ENCODE data around the gene SLC9A3.

Gene SLC9A3

GRCh38 chr5:478982-479535, 45.2 kb downstream of the SLC9A3 start:
- H3K4me3 ChIP-seq (ENCODE audit: low read length) = no peak overlapping the region
- peaks cover 26% of the 10 kb centered on the region for H3K36me3 ChIP-seq (ENCODE audit: control insufficient read depth, low read length)
- H3K27me3 ChIP-seq (ENCODE audit: control insufficient read depth, low read length) = no peaks in the 10 kb centered on the region
- H3K79me2 ChIP-seq (ENCODE audit: control insufficient read depth, low read length) = peaks cover 15% of the 10 kb centered on the region
- peaks cover 11% of the 10 kb centered on the region for H3K4me1 ChIP-seq (ENCODE audit: control insufficient read depth, low read length)
- no peak overlapping the region for H3K4me2 ChIP-seq (ENCODE audit: low read length)
- 0 out of 2 replicates have a peak, but pooled peaks cover 3% of the 10 kb centered on the region for H4K20me1 ChIP-seq (ENCODE audit: control insufficient read depth, insufficient read depth, low read depth, low read length)
- no peaks in the 10 kb centered on the region for H3F3A ChIP-seq (ENCODE audit: control insufficient read depth, insufficient read depth)
- TF ChIP-seq CTCF (IDR thresholded peaks at IDR 0.05; ENCODE audit: low read depth, low read length, poor library complexity, severe bottlenecking) (no peak), EZH2phosphoT487 (IDR thresholded peaks at IDR 0.05; ENCODE audit: borderline replicate concordance, low read length) (no peak)
- no peaks in the 10 kb centered on the region for H3K9me3 ChIP-seq (ENCODE audit: control insufficient read depth, insufficient read depth, low read length)
- H3K27ac ChIP-seq (ENCODE audit: low read depth, low read length) = no peak overlapping the region
- H3K9me2 ChIP-seq (replicated peaks; ENCODE audit: control insufficient read depth, low read length) = no peaks in the 10 kb centered on the region

- peaks cover 26% of the 10 kb centered on the region for H3K36me3 ChIP-seq (ENCODE audit: control insufficient read depth, low read length)
- no peak overlapping the region for H3K4me3 ChIP-seq (ENCODE audit: low read length)
- TF ChIP-seq CTCF (IDR thresholded peaks at IDR 0.05; ENCODE audit: low read depth, low read length, poor library complexity, severe bottlenecking) (no peak), EZH2phosphoT487 (IDR thresholded peaks at IDR 0.05; ENCODE audit: borderline replicate concordance, low read length) (no peak)
- H3K79me2 ChIP-seq (ENCODE audit: control insufficient read depth, low read length) = peaks cover 20% of the 10 kb centered on the region
- H3F3A ChIP-seq (ENCODE audit: control insufficient read depth, insufficient read depth) = no peaks in the 10 kb centered on the region
- no peaks in the 10 kb centered on the region for H3K27me3 ChIP-seq (ENCODE audit: control insufficient read depth, low read length)
- H3K27ac ChIP-seq (ENCODE audit: low read depth, low read length) = no peak overlapping the region
- H4K20me1 ChIP-seq (ENCODE audit: control insufficient read depth, insufficient read depth, low read depth, low read length) = 0 out of 2 replicates have a peak, but pooled peaks cover 3% of the 10 kb centered on the region
- H3K4me2 ChIP-seq (ENCODE audit: low read length) = no peak overlapping the region
- H3K4me1 ChIP-seq (ENCODE audit: control insufficient read depth, low read length) = peaks cover 11% of the 10 kb centered on the region
- H3K9me3 ChIP-seq (ENCODE audit: control insufficient read depth, insufficient read depth, low read length) = no peaks in the 10 kb centered on the region
- no peaks in the 10 kb centered on the region for H3K9me2 ChIP-seq (replicated peaks; ENCODE audit: control insufficient read depth, low read length)
These were observed 45.8 kb downstream of the SLC9A3 start for GRCh38 chr5:478369-478981.

GRCh38 chr5:477871-478270, 46.4 kb downstream of the SLC9A3 start:
- H3K9me3 ChIP-seq (ENCODE audit: control insufficient read depth, insufficient read depth, low read length) = no peaks in the 10 kb centered on the region
- no peak overlapping the region for H3K4me2 ChIP-seq (ENCODE audit: low read length)
- peaks cover 11% of the 10 kb centered on the region for H3K4me1 ChIP-seq (ENCODE audit: control insufficient read depth, low read length)
- peaks cover 26% of the 10 kb centered on the region for H3K36me3 ChIP-seq (ENCODE audit: control insufficient read depth, low read length)
- H3K79me2 ChIP-seq (ENCODE audit: control insufficient read depth, low read length) = peaks cover 24% of the 10 kb centered on the region
- H3K27ac ChIP-seq (ENCODE audit: low read depth, low read length) = no peak overlapping the region
- H3K4me3 ChIP-seq (ENCODE audit: low read length) = no peak overlapping the region
- H4K20me1 ChIP-seq (ENCODE audit: control insufficient read depth, insufficient read depth, low read depth, low read length) = 0 out of 2 replicates have a peak, but pooled peaks cover 3% of the 10 kb centered on the region
- H3F3A ChIP-seq (ENCODE audit: control insufficient read depth, insufficient read depth) = no peaks in the 10 kb centered on the region
- no peak for TF ChIP-seq EZH2phosphoT487 (IDR thresholded peaks at IDR 0.05; ENCODE audit: borderline replicate concordance, low read length)
- TF ChIP-seq CTCF (IDR thresholded peaks at IDR 0.05; ENCODE audit: low read depth, low read length, poor library complexity, severe bottlenecking) = no peak
- no peaks in the 10 kb centered on the region for H3K27me3 ChIP-seq (ENCODE audit: control insufficient read depth, low read length)
- no peaks in the 10 kb centered on the region for H3K9me2 ChIP-seq (replicated peaks; ENCODE audit: control insufficient read depth, low read length)
